ENCODE data around the gene MLLT11. TPM values are rescaled to one million over a fixed set of nuclear protein-coding genes. Genes with fewer than 3 reads are reported as not detected.

MLLT11 gene
- total RNA-seq, 1 experiment from 2014 or later, result 5.0 TPM

DNA sequence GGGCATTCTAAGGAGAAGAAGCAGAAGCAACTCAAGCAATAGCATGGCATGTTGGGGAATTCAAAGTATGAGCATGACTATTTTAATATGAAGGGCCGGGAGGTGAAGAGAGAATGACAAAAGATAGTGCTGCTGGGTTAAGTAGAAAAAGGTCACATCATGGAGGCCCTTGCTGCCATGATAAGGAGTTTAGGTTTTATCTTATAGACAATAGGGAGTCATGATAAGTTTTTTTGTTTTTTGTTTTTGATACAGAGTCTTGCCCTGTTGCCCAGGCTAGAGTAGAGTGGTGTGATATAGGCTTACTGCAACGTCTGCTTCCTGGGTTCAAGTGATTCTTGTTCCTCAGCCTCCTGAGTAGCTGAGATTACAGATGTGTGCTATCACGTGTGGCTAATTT lies 20.7 kb upstream of the MLLT11 start:
- Histone ChIP-seq H3K4me3 (ENCODE audit: low read depth in 2 of 2, low read length in 2 of 2) (no peak overlapping the region), H3K27me3 (ENCODE audit: control insufficient read depth, insufficient read depth, low read length) (no peaks in the 10 kb centered on the region), H3K9me3 (ENCODE audit: control insufficient read depth, insufficient read depth, low read depth, low read length) (no peaks in the 10 kb centered on the region), H3K27ac (ENCODE audit: low read length) (no peak overlapping the region), H3K36me3 (ENCODE audit: control insufficient read depth, insufficient read depth, low read length) (0 out of 2 replicates have a peak, but pooled peaks cover under 1% of the 10 kb centered on the region), H3K4me1 (ENCODE audit: control insufficient read depth, insufficient read depth, low read length) (no peaks in the 10 kb centered on the region)
- no TSS peak for BruUV-seq (replicated peaks)
- ChIA-PET CTCF (no interaction called here), POLR2A (no interaction called here)
- in situ Hi-C loops (cut with HindIII; ENCODE audit: low pct_unique_long_range_greater_than_20kb, low sequenced_read_pairs), result no loop called here
- no peak for TF ChIP-seq POLR2AphosphoS5 (IDR thresholded peaks at IDR 0.05; ENCODE audit: low read depth, low read length)
- TF ChIP-seq, protein P1, sequence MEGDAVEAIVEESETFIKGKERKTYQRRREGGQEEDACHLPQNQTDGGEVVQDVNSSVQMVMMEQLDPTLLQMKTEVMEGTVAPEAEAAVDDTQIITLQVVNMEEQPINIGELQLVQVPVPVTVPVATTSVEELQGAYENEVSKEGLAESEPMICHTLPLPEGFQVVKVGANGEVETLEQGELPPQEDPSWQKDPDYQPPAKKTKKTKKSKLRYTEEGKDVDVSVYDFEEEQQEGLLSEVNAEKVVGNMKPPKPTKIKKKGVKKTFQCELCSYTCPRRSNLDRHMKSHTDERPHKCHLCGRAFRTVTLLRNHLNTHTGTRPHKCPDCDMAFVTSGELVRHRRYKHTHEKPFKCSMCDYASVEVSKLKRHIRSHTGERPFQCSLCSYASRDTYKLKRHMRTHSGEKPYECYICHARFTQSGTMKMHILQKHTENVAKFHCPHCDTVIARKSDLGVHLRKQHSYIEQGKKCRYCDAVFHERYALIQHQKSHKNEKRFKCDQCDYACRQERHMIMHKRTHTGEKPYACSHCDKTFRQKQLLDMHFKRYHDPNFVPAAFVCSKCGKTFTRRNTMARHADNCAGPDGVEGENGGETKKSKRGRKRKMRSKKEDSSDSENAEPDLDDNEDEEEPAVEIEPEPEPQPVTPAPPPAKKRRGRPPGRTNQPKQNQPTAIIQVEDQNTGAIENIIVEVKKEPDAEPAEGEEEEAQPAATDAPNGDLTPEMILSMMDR (IDR thresholded peaks at IDR 0.05), result no peak
- intact Hi-C loops (cut with micrococcal nuclease; ENCODE audit: unreplicated experiment), result no loop called here
- ATAC-seq, result no peak
- DNase-seq (ENCODE audit: low read depth, low spot score), result no peak

DNA sequence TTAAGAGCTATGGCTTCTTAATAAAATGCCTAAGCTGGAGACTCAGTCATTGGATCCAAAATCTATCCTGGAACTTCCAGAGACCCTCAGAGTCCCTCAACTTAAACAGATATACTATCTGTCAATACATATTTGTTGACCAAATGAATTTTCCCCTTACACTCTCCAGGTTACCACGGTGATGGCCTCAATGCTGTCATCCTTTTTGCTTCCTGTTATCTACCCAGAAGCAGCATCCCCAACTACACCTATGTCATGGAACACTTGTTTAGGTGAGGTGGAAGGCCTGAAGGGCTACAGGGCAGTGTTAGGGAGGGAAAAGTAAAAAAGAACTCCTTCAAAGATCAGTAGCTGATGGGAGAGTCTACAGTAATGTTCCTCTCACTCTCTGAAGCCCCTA lies 17.0 kb upstream of the MLLT11 start:
- ATAC-seq (no peak), DNase-seq (ENCODE audit: low read depth, low spot score) (no peak)
- no peaks in the 10 kb centered on the region for H3K27me3 ChIP-seq (ENCODE audit: control insufficient read depth, insufficient read depth, low read length)
- BruUV-seq (replicated peaks), result no TSS peak
- no peaks in the 10 kb centered on the region for H3K9me3 ChIP-seq (ENCODE audit: control insufficient read depth, insufficient read depth, low read depth, low read length)
- in situ Hi-C loops (cut with HindIII; ENCODE audit: low pct_unique_long_range_greater_than_20kb, low sequenced_read_pairs) (no loop called here), intact Hi-C loops (cut with micrococcal nuclease; ENCODE audit: unreplicated experiment) (no loop called here)
- no peaks in the 10 kb centered on the region for H3K36me3 ChIP-seq (ENCODE audit: control insufficient read depth, insufficient read depth, low read length)
- ChIA-PET CTCF (interaction anchor here (0.7 kb wide), 1 partner anchor 37 kb away, joined by 3 read pairs; the partner anchor contains the start of gene MINDY1), POLR2A (no interaction called here)
- no peak overlapping the region for H3K27ac ChIP-seq (ENCODE audit: low read length)
- no peak overlapping the region for H3K4me3 ChIP-seq (ENCODE audit: low read depth in 2 of 2, low read length in 2 of 2)
- 0 out of 2 replicates have a peak, but pooled peaks cover 3% of the 10 kb centered on the region for H3K4me1 ChIP-seq (ENCODE audit: control insufficient read depth, insufficient read depth, low read length)
- TF ChIP-seq SIN3A (IDR thresholded peaks at IDR 0.05; ENCODE audit: borderline replicate concordance, insufficient read depth, low read depth, low read length) (no peak), TCF7L2 (IDR thresholded peaks at IDR 0.05; ENCODE audit: low read depth, low read length) (no peak), POLR2AphosphoS5 (IDR thresholded peaks at IDR 0.05; ENCODE audit: low read depth, low read length) (no peak)
- TF ChIP-seq, protein P1 (IDR thresholded peaks at IDR 0.05), result no peak
- TF ChIP-seq, protein P2, sequence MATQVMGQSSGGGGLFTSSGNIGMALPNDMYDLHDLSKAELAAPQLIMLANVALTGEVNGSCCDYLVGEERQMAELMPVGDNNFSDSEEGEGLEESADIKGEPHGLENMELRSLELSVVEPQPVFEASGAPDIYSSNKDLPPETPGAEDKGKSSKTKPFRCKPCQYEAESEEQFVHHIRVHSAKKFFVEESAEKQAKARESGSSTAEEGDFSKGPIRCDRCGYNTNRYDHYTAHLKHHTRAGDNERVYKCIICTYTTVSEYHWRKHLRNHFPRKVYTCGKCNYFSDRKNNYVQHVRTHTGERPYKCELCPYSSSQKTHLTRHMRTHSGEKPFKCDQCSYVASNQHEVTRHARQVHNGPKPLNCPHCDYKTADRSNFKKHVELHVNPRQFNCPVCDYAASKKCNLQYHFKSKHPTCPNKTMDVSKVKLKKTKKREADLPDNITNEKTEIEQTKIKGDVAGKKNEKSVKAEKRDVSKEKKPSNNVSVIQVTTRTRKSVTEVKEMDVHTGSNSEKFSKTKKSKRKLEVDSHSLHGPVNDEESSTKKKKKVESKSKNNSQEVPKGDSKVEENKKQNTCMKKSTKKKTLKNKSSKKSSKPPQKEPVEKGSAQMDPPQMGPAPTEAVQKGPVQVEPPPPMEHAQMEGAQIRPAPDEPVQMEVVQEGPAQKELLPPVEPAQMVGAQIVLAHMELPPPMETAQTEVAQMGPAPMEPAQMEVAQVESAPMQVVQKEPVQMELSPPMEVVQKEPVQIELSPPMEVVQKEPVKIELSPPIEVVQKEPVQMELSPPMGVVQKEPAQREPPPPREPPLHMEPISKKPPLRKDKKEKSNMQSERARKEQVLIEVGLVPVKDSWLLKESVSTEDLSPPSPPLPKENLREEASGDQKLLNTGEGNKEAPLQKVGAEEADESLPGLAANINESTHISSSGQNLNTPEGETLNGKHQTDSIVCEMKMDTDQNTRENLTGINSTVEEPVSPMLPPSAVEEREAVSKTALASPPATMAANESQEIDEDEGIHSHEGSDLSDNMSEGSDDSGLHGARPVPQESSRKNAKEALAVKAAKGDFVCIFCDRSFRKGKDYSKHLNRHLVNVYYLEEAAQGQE (IDR thresholded peaks at IDR 0.05; ENCODE audit: insufficient read depth in 1 of 2, low read depth in 2 of 2, low read length in 1 of 2), result no peak
